ENCODE results near the gene TMEM209. TPM values are rescaled to one million over a fixed set of nuclear protein-coding genes. Genes with fewer than 3 reads are reported as not detected.

TMEM209 gene
- total RNA-seq, 1 donor from 2014 or later, result 15.1 TPM

DNA sequence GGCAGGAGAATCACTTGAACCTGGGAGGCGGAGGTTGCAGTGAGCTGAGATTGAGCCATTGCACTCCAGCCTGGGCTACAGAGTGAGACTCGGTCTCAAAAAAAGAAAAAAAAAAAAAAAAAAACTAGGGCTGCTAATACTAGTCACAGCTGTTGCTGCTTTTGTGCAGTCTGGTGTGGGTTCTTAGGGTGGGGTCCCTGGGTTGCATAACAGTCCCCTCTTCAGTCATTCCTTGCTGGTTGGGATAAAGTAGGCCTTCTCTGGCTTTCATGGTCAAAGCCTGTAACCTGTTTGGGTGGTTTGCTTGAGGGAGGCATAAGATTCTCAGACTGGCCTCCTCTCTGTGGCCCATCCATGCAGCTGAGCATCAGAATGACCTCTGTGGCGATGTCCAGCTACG, 16.5 kb upstream of the TMEM209 start:
- FAIRE-seq, result no peak
- Histone ChIP-seq H3K36me3 (ENCODE audit: insufficient read depth, low read length) (no peaks in the 10 kb centered on the region), H2AFZ (ENCODE audit: low read depth, low read length) (no peak overlapping the region), H3K9ac (ENCODE audit: low read length) (no peak overlapping the region), H3K27me3 (ENCODE audit: insufficient read depth, low read length) (no peaks in the 10 kb centered on the region), H3K9me3 (ENCODE audit: insufficient read depth, low read depth, low read length) (no peaks in the 10 kb centered on the region), H3K4me3 (ENCODE audit: insufficient read depth, low read depth, low read length) (no peak overlapping the region), H4K20me1 (ENCODE audit: insufficient read depth, low read length) (no peaks in the 10 kb centered on the region), H3K27ac (ENCODE audit: low read depth, low read length) (no peak overlapping the region), H3K79me2 (ENCODE audit: insufficient read depth, low read length) (no peaks in the 10 kb centered on the region), H3K4me1 (ENCODE audit: insufficient read depth, low read length) (no peaks in the 10 kb centered on the region), H3K4me2 (ENCODE audit: low read length) (no peak overlapping the region)
- no peak for TF ChIP-seq EZH2 (IDR thresholded peaks at IDR 0.05; ENCODE audit: insufficient read depth, low read length)
- TF ChIP-seq, protein P1, sequence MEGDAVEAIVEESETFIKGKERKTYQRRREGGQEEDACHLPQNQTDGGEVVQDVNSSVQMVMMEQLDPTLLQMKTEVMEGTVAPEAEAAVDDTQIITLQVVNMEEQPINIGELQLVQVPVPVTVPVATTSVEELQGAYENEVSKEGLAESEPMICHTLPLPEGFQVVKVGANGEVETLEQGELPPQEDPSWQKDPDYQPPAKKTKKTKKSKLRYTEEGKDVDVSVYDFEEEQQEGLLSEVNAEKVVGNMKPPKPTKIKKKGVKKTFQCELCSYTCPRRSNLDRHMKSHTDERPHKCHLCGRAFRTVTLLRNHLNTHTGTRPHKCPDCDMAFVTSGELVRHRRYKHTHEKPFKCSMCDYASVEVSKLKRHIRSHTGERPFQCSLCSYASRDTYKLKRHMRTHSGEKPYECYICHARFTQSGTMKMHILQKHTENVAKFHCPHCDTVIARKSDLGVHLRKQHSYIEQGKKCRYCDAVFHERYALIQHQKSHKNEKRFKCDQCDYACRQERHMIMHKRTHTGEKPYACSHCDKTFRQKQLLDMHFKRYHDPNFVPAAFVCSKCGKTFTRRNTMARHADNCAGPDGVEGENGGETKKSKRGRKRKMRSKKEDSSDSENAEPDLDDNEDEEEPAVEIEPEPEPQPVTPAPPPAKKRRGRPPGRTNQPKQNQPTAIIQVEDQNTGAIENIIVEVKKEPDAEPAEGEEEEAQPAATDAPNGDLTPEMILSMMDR (IDR thresholded peaks at IDR 0.05; ENCODE audit: insufficient read depth, low read depth, low read length), result no peak
- Mint-ChIP-seq H3K4me3 (ENCODE audit: unreplicated experiment) (no peak overlapping the region), H3K36me3 (ENCODE audit: low read depth, unreplicated experiment) (no peaks in the 10 kb centered on the region), H3K4me1 (ENCODE audit: low read depth, unreplicated experiment) (no peaks in the 10 kb centered on the region), H3K27me3 (ENCODE audit: low read depth, unreplicated experiment) (peaks cover 9% of the 10 kb centered on the region), H3K27ac (ENCODE audit: unreplicated experiment) (no peak overlapping the region), H3K9me3 (ENCODE audit: unreplicated experiment) (peaks cover 8% of the 10 kb centered on the region)
- DNase-seq (ENCODE audit: low read depth), result no peak

DNA sequence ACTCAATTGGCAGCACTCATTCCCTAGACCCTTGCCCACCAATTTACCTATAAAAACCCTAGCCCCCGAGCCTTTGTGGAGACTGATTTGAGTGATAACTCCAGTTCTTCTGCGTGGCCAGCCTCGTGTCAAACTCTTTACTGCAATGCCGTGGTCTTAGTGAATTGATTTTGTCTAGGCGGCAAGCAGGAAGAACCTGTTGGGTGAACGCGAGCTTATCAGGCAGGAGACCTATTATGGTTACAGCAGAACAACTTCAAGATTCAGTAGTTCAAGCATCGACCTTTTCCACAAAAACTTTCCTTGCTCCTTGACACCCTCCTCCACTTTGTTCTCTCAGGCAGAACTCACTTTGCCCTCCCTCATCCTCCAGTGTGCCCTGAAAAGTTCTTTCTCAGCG, 14.7 kb upstream of the TMEM209 start:
- no peaks in the 10 kb centered on the region for H3K9me3 ChIP-seq (ENCODE audit: insufficient read depth, low read depth, low read length)
- TF ChIP-seq, protein P1 (IDR thresholded peaks at IDR 0.05; ENCODE audit: insufficient read depth, low read depth, low read length), result no peak
- TF ChIP-seq EZH2 (IDR thresholded peaks at IDR 0.05; ENCODE audit: insufficient read depth, low read length), result no peak
- Mint-ChIP-seq H3K9me3 (ENCODE audit: unreplicated experiment) (peaks cover 3% of the 10 kb centered on the region), H3K27ac (ENCODE audit: unreplicated experiment) (no peak overlapping the region), H3K4me3 (ENCODE audit: unreplicated experiment) (no peak overlapping the region), H3K36me3 (ENCODE audit: low read depth, unreplicated experiment) (no peaks in the 10 kb centered on the region), H3K4me1 (ENCODE audit: low read depth, unreplicated experiment) (no peaks in the 10 kb centered on the region), H3K27me3 (ENCODE audit: low read depth, unreplicated experiment) (peaks cover 16% of the 10 kb centered on the region)
- H3K9ac ChIP-seq (ENCODE audit: low read length), result no peak overlapping the region
- H3K4me1 ChIP-seq (ENCODE audit: insufficient read depth, low read length), result no peaks in the 10 kb centered on the region
- H3K36me3 ChIP-seq (ENCODE audit: insufficient read depth, low read length), result no peaks in the 10 kb centered on the region
- H3K4me2 ChIP-seq (ENCODE audit: low read length), result no peak overlapping the region
- no peak for FAIRE-seq
- H4K20me1 ChIP-seq (ENCODE audit: insufficient read depth, low read length), result no peaks in the 10 kb centered on the region
- H3K79me2 ChIP-seq (ENCODE audit: insufficient read depth, low read length), result no peaks in the 10 kb centered on the region
- DNase-seq (ENCODE audit: low read depth), result no peak
- no peak overlapping the region for H3K4me3 ChIP-seq (ENCODE audit: insufficient read depth, low read depth, low read length)
- no peaks in the 10 kb centered on the region for H3K27me3 ChIP-seq (ENCODE audit: insufficient read depth, low read length)
- no peak overlapping the region for H2AFZ ChIP-seq (ENCODE audit: low read depth, low read length)
- no peak overlapping the region for H3K27ac ChIP-seq (ENCODE audit: low read depth, low read length)

DNA sequence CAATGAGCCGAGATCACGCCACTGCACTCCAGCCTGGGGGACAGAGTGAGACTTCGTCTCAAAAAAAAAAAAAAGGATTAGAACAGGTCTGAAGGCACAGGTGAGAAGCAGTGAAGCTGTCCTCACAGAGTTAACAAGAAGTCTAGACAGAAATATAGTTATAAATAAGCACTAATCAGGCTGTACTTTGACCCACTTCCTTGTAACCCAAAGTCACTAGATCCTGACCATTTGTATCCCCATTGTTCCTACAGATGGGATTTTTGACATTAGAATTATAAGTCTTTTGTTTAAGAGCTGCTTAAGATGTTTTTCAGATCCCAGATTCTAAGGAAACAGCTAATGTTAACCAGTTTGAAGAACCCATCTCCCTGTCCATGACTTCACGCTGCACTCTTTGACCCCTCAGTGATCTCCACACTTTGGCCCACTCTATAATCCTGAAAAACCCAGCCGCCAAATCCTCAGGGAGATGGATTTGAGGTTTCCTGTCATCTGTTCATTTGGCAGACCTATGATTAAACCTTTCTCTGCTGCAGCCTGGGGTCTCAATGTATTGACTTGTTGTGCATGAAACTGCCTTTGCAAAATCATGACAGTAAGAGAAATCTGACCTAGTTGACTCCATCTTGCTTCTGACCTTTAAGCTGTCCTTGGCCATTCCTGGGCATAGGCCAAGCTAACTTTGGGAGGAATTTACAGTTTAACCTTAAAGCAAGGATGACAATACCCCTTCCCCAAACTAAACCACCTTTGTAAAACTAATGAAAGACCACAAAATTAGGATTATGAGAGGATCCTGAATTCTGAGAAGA, 13.8 kb upstream of the TMEM209 start:
- Histone ChIP-seq H3K4me2 (ENCODE audit: low read length) (no peak overlapping the region), H3K27ac (ENCODE audit: low read depth, low read length) (no peak overlapping the region), H3K27me3 (ENCODE audit: insufficient read depth, low read length) (no peaks in the 10 kb centered on the region), H3K9me3 (ENCODE audit: insufficient read depth, low read depth, low read length) (no peaks in the 10 kb centered on the region), H4K20me1 (ENCODE audit: insufficient read depth, low read length) (no peaks in the 10 kb centered on the region), H3K4me3 (ENCODE audit: insufficient read depth, low read depth, low read length) (no peak overlapping the region), H3K9ac (ENCODE audit: low read length) (no peak overlapping the region), H3K4me1 (ENCODE audit: insufficient read depth, low read length) (no peaks in the 10 kb centered on the region), H3K36me3 (ENCODE audit: insufficient read depth, low read length) (no peaks in the 10 kb centered on the region), H3K79me2 (ENCODE audit: insufficient read depth, low read length) (no peaks in the 10 kb centered on the region), H2AFZ (ENCODE audit: low read depth, low read length) (no peak overlapping the region)
- no peak overlapping the region for H3K27ac Mint-ChIP-seq (ENCODE audit: unreplicated experiment)
- no peak overlapping the region for H3K4me3 Mint-ChIP-seq (ENCODE audit: unreplicated experiment)
- no peak for DNase-seq (ENCODE audit: low read depth)
- H3K36me3 Mint-ChIP-seq (ENCODE audit: low read depth, unreplicated experiment), result no peaks in the 10 kb centered on the region
- no peak for TF ChIP-seq EZH2 (IDR thresholded peaks at IDR 0.05; ENCODE audit: insufficient read depth, low read length)
- TF ChIP-seq, protein P1 (IDR thresholded peaks at IDR 0.05; ENCODE audit: insufficient read depth, low read depth, low read length), result no peak
- FAIRE-seq, result no peak
- H3K4me1 Mint-ChIP-seq (ENCODE audit: low read depth, unreplicated experiment), result no peaks in the 10 kb centered on the region
- peaks cover 16% of the 10 kb centered on the region for H3K27me3 Mint-ChIP-seq (ENCODE audit: low read depth, unreplicated experiment)
- H3K9me3 Mint-ChIP-seq (ENCODE audit: unreplicated experiment), result peaks cover 2% of the 10 kb centered on the region

All from astrocyte (in vitro differentiated cells and primary cell).